Neutrophil (primary cell): ENCODE measurements around the gene GABBR2.

Experiments used
- H3K27ac ChIP-seq: fragments of 200-600 bp; sonication (generic); 2 replicates; pipeline ENCODE4 v1.5.1; 2016; ENCODE audit warnings: mild to moderate bottlenecking, moderate library complexity
- H3K27me3 ChIP-seq: fragments of 200-600 bp; sonication (generic); 2 replicates; pipeline ENCODE4 v1.6.0; 2016; ENCODE audit warnings: mild to moderate bottlenecking
- H3K36me3 ChIP-seq: fragments of 200-600 bp; sonication (generic); 2 replicates; pipeline ENCODE4 v1.5.1; 2017
- H3K4me1 ChIP-seq, 2 experiments: fragments of 200-600 bp in 1 of 2; sonication (generic) in 1 of 2; 1 replicate in 1 of 2; 2 replicates in 1 of 2; pipeline versions ENCODE4 v1.5.1 to v1.6.1; 2013 to 2016; ENCODE audit warnings: low read depth in 1 of 2, low read length in 1 of 2, mild to moderate bottlenecking in 1 of 2, moderate library complexity in 1 of 2; ENCODE audit not compliant: control insufficient read depth in 1 of 2, insufficient read depth in 1 of 2
- H3K4me3 ChIP-seq, 2 experiments: fragments of 200-600 bp in 1 of 2; sonication (generic) in 1 of 2; 1 replicate in 1 of 2; 2 replicates in 1 of 2; pipeline ENCODE4 v1.5.1; 2013 to 2016; ENCODE audit warnings: low read depth in 1 of 2, low read length in 1 of 2, mild to moderate bottlenecking in 1 of 2, moderate library complexity in 1 of 2
- H3K9me3 ChIP-seq: fragments of 200-600 bp; sonication (generic); 2 replicates; pipeline ENCODE4 v1.5.1; 2016
- TF ChIP-seq, protein P1 (sequence below): fragments of 200-600 bp; sonication (generic); IDR thresholded peaks from 2 replicates; pipeline ENCODE4 v1.5.1; 2016; ENCODE audit warnings: antibody characterized with exemption

The GABBR2 gene

DNA sequence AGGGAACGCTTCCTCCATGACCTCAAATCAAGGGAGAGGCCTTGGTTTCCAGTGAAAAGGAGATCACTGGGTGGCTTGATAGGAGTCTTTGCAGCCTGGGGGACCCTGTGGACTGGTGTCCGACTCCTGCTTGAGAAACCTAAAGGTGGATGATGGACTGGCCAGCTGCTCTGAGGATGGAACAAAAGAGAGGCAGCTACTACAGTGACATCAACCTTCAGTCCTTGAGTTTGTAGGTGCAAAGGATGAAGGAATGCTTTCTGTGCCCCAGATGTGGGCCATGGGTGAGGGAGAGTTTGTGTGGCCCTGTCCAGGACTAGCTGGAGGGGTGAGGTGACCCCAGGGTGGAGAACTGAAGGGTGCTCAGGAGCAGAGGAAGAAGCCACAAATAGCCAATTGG is 338.8 kb downstream of the GABBR2 start:
- no peaks in the 10 kb centered on the region for H3K4me1 ChIP-seq
- no peak overlapping the region for H3K27ac ChIP-seq
- H3K36me3 ChIP-seq, result no peaks in the 10 kb centered on the region
- peaks cover 4% of the 10 kb centered on the region for H3K9me3 ChIP-seq
- H3K27me3 ChIP-seq, result no peaks in the 10 kb centered on the region
- TF ChIP-seq, protein P1, sequence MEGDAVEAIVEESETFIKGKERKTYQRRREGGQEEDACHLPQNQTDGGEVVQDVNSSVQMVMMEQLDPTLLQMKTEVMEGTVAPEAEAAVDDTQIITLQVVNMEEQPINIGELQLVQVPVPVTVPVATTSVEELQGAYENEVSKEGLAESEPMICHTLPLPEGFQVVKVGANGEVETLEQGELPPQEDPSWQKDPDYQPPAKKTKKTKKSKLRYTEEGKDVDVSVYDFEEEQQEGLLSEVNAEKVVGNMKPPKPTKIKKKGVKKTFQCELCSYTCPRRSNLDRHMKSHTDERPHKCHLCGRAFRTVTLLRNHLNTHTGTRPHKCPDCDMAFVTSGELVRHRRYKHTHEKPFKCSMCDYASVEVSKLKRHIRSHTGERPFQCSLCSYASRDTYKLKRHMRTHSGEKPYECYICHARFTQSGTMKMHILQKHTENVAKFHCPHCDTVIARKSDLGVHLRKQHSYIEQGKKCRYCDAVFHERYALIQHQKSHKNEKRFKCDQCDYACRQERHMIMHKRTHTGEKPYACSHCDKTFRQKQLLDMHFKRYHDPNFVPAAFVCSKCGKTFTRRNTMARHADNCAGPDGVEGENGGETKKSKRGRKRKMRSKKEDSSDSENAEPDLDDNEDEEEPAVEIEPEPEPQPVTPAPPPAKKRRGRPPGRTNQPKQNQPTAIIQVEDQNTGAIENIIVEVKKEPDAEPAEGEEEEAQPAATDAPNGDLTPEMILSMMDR, result no peak
- H3K4me3 ChIP-seq, result no peak overlapping the region

- TF ChIP-seq, protein P1, result no peak
- Histone ChIP-seq H3K27me3 (no peaks in the 10 kb centered on the region), H3K36me3 (no peaks in the 10 kb centered on the region), H3K27ac (no peak overlapping the region), H3K4me3 (no peak overlapping the region), H3K4me1 (no peaks in the 10 kb centered on the region), H3K9me3 (peaks cover 4% of the 10 kb centered on the region)
Observed at GRCh38 chr9:98369471-98369870, 339.3 kb downstream of the GABBR2 start.

DNA sequence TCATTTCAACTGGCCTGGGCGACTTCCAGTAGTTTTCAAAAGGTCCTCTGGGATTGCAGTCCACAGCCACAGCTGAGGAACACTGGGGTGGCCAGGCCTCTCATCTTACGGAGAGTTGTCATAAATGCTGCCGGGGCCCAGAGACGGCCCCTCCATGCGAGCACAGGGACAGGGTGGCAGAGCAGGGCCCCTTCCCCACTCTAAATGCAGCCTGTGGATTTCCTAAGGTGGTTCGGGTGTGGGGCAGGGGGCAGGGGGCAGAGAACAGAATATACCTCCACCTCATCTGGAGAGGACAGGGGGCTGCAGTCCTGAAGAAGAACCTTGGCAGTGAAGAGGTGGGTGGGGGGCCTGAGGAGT is 339.7 kb downstream of the GABBR2 start:
- H3K4me1 ChIP-seq, result no peaks in the 10 kb centered on the region
- TF ChIP-seq, protein P1, result no peak
- H3K27me3 ChIP-seq, result no peaks in the 10 kb centered on the region
- peaks cover 4% of the 10 kb centered on the region for H3K9me3 ChIP-seq
- H3K4me3 ChIP-seq, result no peak overlapping the region
- H3K36me3 ChIP-seq, result no peaks in the 10 kb centered on the region
- H3K27ac ChIP-seq, result no peak overlapping the region

DNA sequence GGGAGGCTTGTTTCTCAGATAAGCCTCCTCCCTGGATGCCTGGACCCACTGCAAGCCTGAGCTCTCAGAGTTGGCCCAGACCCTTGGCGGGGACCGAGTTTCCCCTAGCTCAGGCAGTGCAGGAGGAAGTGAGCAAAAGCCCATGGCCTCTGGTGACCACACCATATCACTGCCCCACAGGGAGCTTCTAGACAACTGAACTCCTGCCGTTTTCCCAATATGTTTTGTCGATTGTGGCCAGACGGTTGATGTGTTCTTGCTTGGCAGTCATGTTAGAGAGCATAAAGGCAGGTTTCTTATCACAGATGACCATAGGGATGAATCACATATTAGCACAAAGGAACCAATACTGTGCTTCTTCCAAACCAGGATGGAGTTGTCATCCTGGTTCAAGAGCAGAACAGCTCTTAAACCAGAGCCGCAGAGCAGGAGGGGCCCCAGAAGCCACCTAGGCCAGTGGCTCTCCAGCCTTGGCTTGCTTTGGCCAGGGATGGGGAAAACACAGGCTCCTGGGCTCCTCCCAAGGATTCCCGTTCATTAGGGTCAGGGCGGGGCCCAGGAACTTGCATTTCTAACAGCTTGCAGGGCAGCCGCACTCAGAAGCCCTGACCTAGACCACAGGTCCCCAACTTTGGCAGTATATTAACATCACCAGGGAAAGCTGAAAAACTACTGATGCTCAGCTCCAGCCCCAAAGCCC is 340.2 kb downstream of the GABBR2 start:
- H3K4me1 ChIP-seq, result no peaks in the 10 kb centered on the region
- H3K36me3 ChIP-seq, result no peaks in the 10 kb centered on the region
- TF ChIP-seq, protein P1, result no peak
- H3K9me3 ChIP-seq, result peaks cover 4% of the 10 kb centered on the region
- no peaks in the 10 kb centered on the region for H3K27me3 ChIP-seq
- H3K4me3 ChIP-seq, result no peak overlapping the region
- no peak overlapping the region for H3K27ac ChIP-seq

DNA sequence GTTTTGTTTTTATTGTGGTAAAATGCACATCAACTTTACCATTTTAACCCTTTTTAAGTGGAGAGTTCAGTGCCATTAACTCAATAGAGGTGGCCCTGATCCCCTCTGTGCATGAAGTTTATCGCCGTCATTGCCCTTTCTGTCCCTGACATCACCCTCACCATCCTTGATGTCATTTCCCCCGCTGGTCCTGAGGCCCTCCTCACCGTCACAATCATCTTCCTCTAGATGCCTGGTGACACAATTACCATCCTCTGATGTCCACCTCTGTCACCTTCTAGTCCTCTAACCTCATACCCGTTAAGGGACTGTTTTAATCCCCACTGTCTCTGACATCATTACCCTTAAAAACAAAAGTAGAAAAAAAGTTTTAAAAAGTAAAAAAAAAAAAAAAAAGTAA is 340.8 kb downstream of the GABBR2 start:
- no peak overlapping the region for H3K4me3 ChIP-seq
- H3K36me3 ChIP-seq, result no peaks in the 10 kb centered on the region
- no peak overlapping the region for H3K27ac ChIP-seq
- TF ChIP-seq, protein P1, result no peak
- H3K27me3 ChIP-seq, result no peaks in the 10 kb centered on the region
- peaks cover 4% of the 10 kb centered on the region for H3K9me3 ChIP-seq
- no peaks in the 10 kb centered on the region for H3K4me1 ChIP-seq
